Nucleus accumbens (tissue), 56 donors: Measurements from ENCODE around the gene FAM107B.

Experiments
- DNase-seq, 56 donors: peaks; one replicate each; lab custom pipeline; 2025; lab: John Stamatoyannopoulos, UW

Gene FAM107B

GRCh38 chr10:14478604-14479003 lies 296.1 kb downstream of the FAM107B start:
- DNase-seq, result peak in 53 of 56 donors; percentile 6 to 86 (median 59)

GRCh38 chr10:14478201-14478600 lies 296.5 kb downstream of the FAM107B start:
- no peak for DNase-seq

GRCh38 chr10:14477408-14477710 lies 297.3 kb downstream of the FAM107B start:
- no peak for DNase-seq

GRCh38 chr10:14476641-14477407 lies 297.9 kb downstream of the FAM107B start:
- DNase-seq, result no peak

- DNase-seq, result no peak
Observed at GRCh38 chr10:14476006-14476405, 298.7 kb downstream of the FAM107B start.

- no peak for DNase-seq
Observed at GRCh38 chr10:14474656-14475055, 300.0 kb downstream of the FAM107B start.

GRCh38 chr10:14470920-14471319 lies 303.8 kb downstream of the FAM107B start:
- DNase-seq, result no peak

GRCh38 chr10:14468726-14469125 lies 306.0 kb downstream of the FAM107B start:
- DNase-seq, result no peak
